H1 (cell line): Measurements from ENCODE around the gene STXBP4. TPM values are rescaled to one million over a fixed set of nuclear protein-coding genes. Genes with fewer than 3 reads are reported as not detected.

ENCODE experiments used
- CHD7 ChIP-seq: fragments of 300-600 bp; sonication (generic); IDR thresholded peaks from 2 replicates; pipeline ENCODE4 v1.7.1; 2012; ENCODE audit warnings: low read length, moderate library complexity, mild to moderate bottlenecking, inconsistent platforms; ENCODE audit not compliant: insufficient replicate concordance
- CTBP2 ChIP-seq: IDR thresholded peaks from 2 replicates; pipeline ENCODE4 v1.7.0; 2011; ENCODE audit warnings: borderline replicate concordance, mild to moderate bottlenecking, moderate library complexity, mixed read lengths, low read length; ENCODE audit not compliant: insufficient read depth, insufficient read length
- PHF8 ChIP-seq: fragments of 200-600 bp; sonication (generic); conservative IDR thresholded peaks from 2 replicates; pipeline ENCODE4 v1.7.1; 2012; ENCODE audit warnings: low read depth, mild to moderate bottlenecking, inconsistent platforms, low read length, moderate library complexity
- polyA plus RNA-seq, 7 experiments: library from polyadenylated mRNA; depleted of rRNA in 3 of 7; stranded (reverse) in 5 of 7; unstranded in 2 of 7; fragments of >200 nt in 5 of 7; fragments of 200-250 nt in 2 of 7; gene quantifications; 1 replicate in 5 of 7; 2 replicates in 1 of 7; 4 replicates in 1 of 7; pipeline versions ENCODE4 v1.2.1 to v1.2.3, GENCODE V29; 2011 to 2013; ENCODE audit warnings: missing spikeins in 2 of 7, mixed read lengths in 2 of 7
- total RNA-seq: library from RNA; stranded (reverse); fragmentation: NEBNext Ultra II Directional; extraction: Animal tissue kit (Norgen Biotek cat#: 25700); gene quantifications from 2 replicates; pipeline ENCODE4 v1.2.1, GENCODE V29; 2021

The STXBP4 gene
- total and polyA plus RNA-seq, 2 of the 8 experiments (the other 6 are each of a cell fraction or from before 2014, with no cell fraction given): 3.2 to 18.5 TPM

GRCh38 chr17:55158439-55158838, 189.9 kb downstream of the STXBP4 start (continued):
- TF ChIP-seq CHD7 (no peak), CTBP2 (no peak), PHF8 (no peak)
